HepG2 (cell line): Measurements from ENCODE around the gene CATSPERD. TPM values are rescaled to one million over a fixed set of nuclear protein-coding genes. Genes with fewer than 3 reads are reported as not detected.

Source experiments
- ATAC-seq: fragments of 200-7000 bp; cut with Tn5 transposase; 3 replicates; pipeline ENCODE4 v1.9.1; 2020; ENCODE audit warnings: mild to moderate bottlenecking, moderate library complexity
- BruUV-seq: library from RNA; stranded (reverse); fragments of 400-500 nt; replicated peaks from 2 replicates; lab custom pipeline; 2021; lab: Mats Ljungman, UMichigan
- CTCF ChIA-PET: fragments of 300-600 bp; formaldehyde crosslinking; extraction: SDS; loops from one replicate; lab custom pipeline; 2021; ENCODE audit warnings: low total read pairs, inconsistent platforms, low intra/inter-chr PET ratio; lab: Yijun Ruan, JAX
- POLR2A ChIA-PET: fragments of 350-600 bp; sonication (Branson Sonifier 250); formaldehyde crosslinking; loops from one replicate; lab custom pipeline; 2020; ENCODE audit warnings: antibody characterized with exemption, inconsistent platforms; lab: Yijun Ruan, JAX
- DNase-seq: peaks from one replicate; pipeline ENCODE4 v3.0.0-alpha.2; 2015; ENCODE audit warnings: low spot score
- FAIRE-seq: peaks from 3 replicates; lab custom pipeline; 2011; peaks lifted over from hg19 to GRCh38; lab: Jason Lieb, UNC
- H2AFZ ChIP-seq: one replicate; pipeline ENCODE4 v1.6.1; 2011; ENCODE audit warnings: low read length, inconsistent platforms
- H3K27ac ChIP-seq: fragments of 300-600 bp; 3 replicates; pipeline ENCODE4 v1.8.0; 2011; ENCODE audit warnings: mixed run types, mild to moderate bottlenecking, mixed read lengths, low read length, inconsistent platforms; ENCODE audit not compliant: insufficient read depth; ENCODE audit errors: extremely low read length
- H3K27me3 ChIP-seq, 2 experiments: fragments of 200-600 bp in 1 of 2; 2 replicates in 1 of 2; 3 replicates in 1 of 2; pipeline versions ENCODE4 v1.6.0 to v1.8.0; 2011; ENCODE audit warnings: low read length in 2 of 2, mild to moderate bottlenecking in 2 of 2, moderate library complexity in 2 of 2, inconsistent platforms in 1 of 2; ENCODE audit not compliant: insufficient read depth in 2 of 2, control insufficient read depth in 1 of 2
- H3K36me3 ChIP-seq, 2 experiments: fragments of 200-600 bp in 1 of 2; replicated peaks in 1 of 2; 2 replicates in 1 of 2; 3 replicates in 1 of 2; pipeline versions ENCODE4 v1.5.1 to v1.8.0; 2011; ENCODE audit warnings: low read length in 2 of 2, inconsistent platforms in 1 of 2; ENCODE audit not compliant: insufficient read depth in 2 of 2, control insufficient read depth in 1 of 2
- H3K4me1 ChIP-seq: 2 replicates; pipeline ENCODE4 v1.5.1; 2012; ENCODE audit warnings: low read length, inconsistent platforms; ENCODE audit not compliant: insufficient read depth
- H3K4me2 ChIP-seq: 2 replicates; pipeline ENCODE4 v1.6.0; 2011; ENCODE audit warnings: low read depth, low read length, inconsistent platforms
- H3K4me3 ChIP-seq, 3 experiments: fragments of 200-600 bp in 1 of 3; sonication (generic), shearing (Covaris generic) in 1 of 3; replicated peaks in 1 of 3; 2 replicates each; pipeline ENCODE4 v1.5.1; 2011 to 2016; ENCODE audit warnings: low read length in 3 of 3, inconsistent platforms in 2 of 3, low read depth in 2 of 3, mild to moderate bottlenecking in 2 of 3, control low read depth in 1 of 3, mixed read lengths in 1 of 3; ENCODE audit not compliant: insufficient read depth in 1 of 3
- H3K79me2 ChIP-seq: one replicate; pipeline ENCODE4 v1.6.1; 2011; ENCODE audit warnings: low read length, inconsistent platforms; ENCODE audit not compliant: insufficient read depth
- H3K9ac ChIP-seq: 2 replicates; pipeline ENCODE4 v1.6.0; 2011; ENCODE audit warnings: mild to moderate bottlenecking, low read depth, low read length, inconsistent platforms; ENCODE audit not compliant: insufficient read depth
- H3K9me3 ChIP-seq: 2 replicates; pipeline ENCODE4 v1.5.1; 2012; ENCODE audit warnings: mild to moderate bottlenecking, low read length
- H4K20me1 ChIP-seq: 2 replicates; pipeline ENCODE4 v1.6.0; 2011; ENCODE audit warnings: inconsistent platforms, mild to moderate bottlenecking, low read length, moderate library complexity; ENCODE audit not compliant: insufficient read depth
- AGO2 ChIP-seq: fragments of 200-400 bp; formaldehyde crosslinking; optimal IDR thresholded peaks from 2 replicates; pipeline ENCODE3; 2017; ENCODE audit warnings: mild to moderate bottlenecking, low read depth, low read length, moderate library complexity
- GABPB1 ChIP-seq: IDR thresholded peaks from 2 replicates; pipeline ENCODE4 v1.6.1; 2016; ENCODE audit warnings: mild to moderate bottlenecking, missing genetic modification reagents, moderate library complexity, missing compliant biosample characterization
- NCOR1 ChIP-seq: fragments of 200-600 bp; sonication (generic); IDR thresholded peaks from 2 replicates; pipeline ENCODE4 v1.7.0; 2017; ENCODE audit warnings: antibody characterized with exemption, low read length, borderline replicate concordance
- POLR2A ChIP-seq, 2 experiments: IDR thresholded peaks; 2 replicates each; pipeline ENCODE4 v1.6.1; 2011; ENCODE audit warnings: low read depth in 2 of 2, low read length in 2 of 2, mild to moderate bottlenecking in 1 of 2, moderate library complexity in 1 of 2; ENCODE audit not compliant: insufficient read depth in 1 of 2
- RFX1 ChIP-seq: fragments of 450-650 bp; IDR thresholded peaks from 2 replicates; pipeline ENCODE4 v1.6.1; 2017
- ZNF441 ChIP-seq: sonication (generic); formaldehyde crosslinking; IDR thresholded peaks from 2 replicates; pipeline ENCODE4 v1.7.0; 2021; ENCODE audit warnings: missing genetic modification reagents, borderline replicate concordance
- ZNF609 ChIP-seq: sonication (generic); formaldehyde crosslinking; IDR thresholded peaks from 2 replicates; pipeline ENCODE4 v1.4.0; 2020; ENCODE audit warnings: mild to moderate bottlenecking, missing genetic modification reagents, borderline replicate concordance
- ZNF770 ChIP-seq: sonication (generic); formaldehyde crosslinking; IDR thresholded peaks from 2 replicates; pipeline ENCODE4 v1.5.0; 2020; ENCODE audit warnings: mild to moderate bottlenecking, missing genetic modification reagents
- WGBS: methylation state at CpG from one replicate; pipeline ENCODE4 v1.1.6; 2017; ENCODE audit warnings: low lambda C conversion rate; 5-methylcytosine and 5-hydroxymethylcytosine counted together
- in situ Hi-C: cut with HindIII; loops from 2 replicates; pipeline ENCODE4 v1.10.0; 2017; ENCODE audit warnings: low pct_unique_long_range_greater_than_20kb; ENCODE audit not compliant: extremely low pct_ligation_motif_present
- intact Hi-C: fragments of 100-400 bp; cut with micrococcal nuclease; formaldehyde crosslinking; loops from one replicate; pipeline ENCODE4 v1.10.0; 2022; ENCODE audit not compliant: unreplicated experiment
- polyA plus RNA-seq, 8 experiments: library from polyadenylated mRNA; depleted of rRNA in 3 of 8; stranded (reverse) in 7 of 8; unstranded in 1 of 8; fragments of >200 nt; fragmentation: Illumina TruSeq in 4 of 8; extraction: Trizol in 4 of 8; gene quantifications; 2 replicates each; pipeline versions ENCODE4 v1.2.1 to v1.2.3, GENCODE V29; 2011 to 2016; ENCODE audit warnings: low read depth in 4 of 8, missing spikeins in 1 of 8, mixed read lengths in 1 of 8; ENCODE audit not compliant: insufficient read depth in 1 of 8
- total RNA-seq, 5 experiments: library from RNA; depleted of rRNA; stranded (reverse); fragments of >200 nt; fragmentation: Illumina TruSeq; extraction: Trizol; gene quantifications; 2 replicates each; pipeline ENCODE4 v1.2.3, GENCODE V29; 2016; ENCODE audit warnings: low read depth in 1 of 5
- TF ChIP-seq, protein P1 (sequence below): sonication (generic); formaldehyde crosslinking; IDR thresholded peaks from 2 replicates; pipeline ENCODE4 v1.8.0; 2022; ENCODE audit warnings: mild to moderate bottlenecking, missing genetic modification reagents, borderline replicate concordance

CATSPERD gene
- total and polyA plus RNA-seq, 2 of the 13 experiments (the other 11 are each of a cell fraction or from before 2014, with no cell fraction given), result 0.04 TPM; not detected in 1

- Histone ChIP-seq H3K4me3 (no peak overlapping the region), H3K9me3 (no peaks in the 10 kb centered on the region), H3K4me2 (no peak overlapping the region), H2AFZ (no peak overlapping the region), H3K4me1 (no peaks in the 10 kb centered on the region), H3K27ac (no peak overlapping the region), H3K79me2 (peaks cover 3% of the 10 kb centered on the region), H3K27me3 (no peaks in the 10 kb centered on the region), H3K9ac (no peak overlapping the region), H3K36me3 (peaks cover 34 to 65% of the 10 kb centered on the region in 2 experiments), H4K20me1 (peaks cover 3% of the 10 kb centered on the region; the same call in 1 of the 2 replicates)
- intact Hi-C loops, result no loop called here
- ATAC-seq, result no peak
- no peak for DNase-seq
- no peak for FAIRE-seq
- BruUV-seq, result no TSS peak
- ChIA-PET CTCF (no interaction called here), POLR2A (interaction anchor here (3.2 kb wide), 1 partner anchor 11 kb away, joined by 12 read pairs; the partner anchor contains the start of gene RPL36)
- 95% methylated on average over 15 of the region's 22 CpGs for WGBS
- TF ChIP-seq GABPB1 (no peak), AGO2 (peak; percentile 58), ZNF441 (CRISPR knock-in tag) (no peak), NCOR1 (no peak), POLR2A (IDR thresholded peaks at IDR 0.05; ENCODE audit: insufficient read depth in 1 of 2, low read depth in 2 of 2, low read length in 2 of 2) (peak in 1 of 2 experiments; percentile 41; a peak in 1 of 4 replicates), ZNF770 (CRISPR knock-in tag) (no peak), RFX1 (no peak), ZNF609 (CRISPR knock-in tag) (no peak)
- TF ChIP-seq, protein P1, sequence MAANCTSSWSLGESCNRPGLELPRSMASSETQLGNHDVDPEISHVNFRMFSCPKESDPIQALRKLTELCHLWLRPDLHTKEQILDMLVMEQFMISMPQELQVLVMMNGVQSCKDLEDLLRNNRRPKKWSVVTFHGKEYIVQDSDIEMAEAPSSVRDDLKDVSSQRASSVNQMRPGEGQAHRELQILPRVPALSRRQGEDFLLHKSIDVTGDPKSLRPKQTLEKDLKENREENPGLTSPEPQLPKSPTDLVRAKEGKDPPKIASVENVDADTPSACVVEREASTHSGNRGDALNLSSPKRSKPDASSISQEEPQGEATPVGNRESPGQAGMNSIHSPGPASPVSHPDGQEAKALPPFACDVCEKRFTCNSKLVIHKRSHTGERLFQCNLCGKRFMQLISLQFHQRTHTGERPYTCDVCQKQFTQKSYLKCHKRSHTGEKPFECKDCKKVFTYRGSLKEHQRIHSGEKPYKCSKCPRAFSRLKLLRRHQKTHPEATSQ, result no peak
- in situ Hi-C loops, result no loop called here
Observed at GRCh38 chr19:5700455-5701092, 19.9 kb upstream of the CATSPERD start.
